B cell (primary cell): Measurements from ENCODE around the gene MAP2K7.
A peak's percentile ranks its signal among the peaks of the same experiment; 100 is the strongest.

Experiments
- CTCF ChIP-seq: fragments of 200-600 bp; IDR thresholded peaks from one replicate; pipeline ENCODE4 v1.8.0; 2022; ENCODE audit warnings: antibody characterized with exemption, mild to moderate bottlenecking
- EZH2 ChIP-seq: IDR thresholded peaks from 2 replicates; pipeline ENCODE4 v1.6.1; 2012; ENCODE audit warnings: borderline replicate concordance, low read depth, mild to moderate bottlenecking, moderate library complexity, low read length; ENCODE audit not compliant: insufficient read depth, poor library complexity, severe bottlenecking

DNA sequence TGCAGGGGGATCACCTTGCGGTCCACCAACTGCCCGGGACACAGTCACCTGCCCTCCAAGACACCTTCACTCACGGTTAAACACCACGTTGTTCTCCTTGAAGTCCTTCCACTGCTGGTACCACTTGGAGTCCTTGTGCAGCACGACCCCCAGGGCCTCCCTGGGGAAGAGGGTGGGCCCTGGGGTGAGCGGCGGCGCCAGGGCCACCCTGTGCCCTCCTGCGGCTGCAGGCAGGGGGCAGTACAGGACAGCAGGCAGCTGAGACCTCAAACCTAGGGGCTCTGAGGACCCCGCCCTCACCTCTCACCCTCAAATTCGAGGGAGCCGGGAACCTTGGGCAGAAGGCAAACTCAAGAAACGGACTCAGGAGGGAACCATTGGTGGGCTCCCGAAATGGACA, 29.7 kb downstream of the MAP2K7 start:
- TF ChIP-seq CTCF = peak; percentile 24
- TF ChIP-seq EZH2 = no peak
